GM21515 (cell line): Measurements from ENCODE around the gene LPP.
"Not testable (repeated sequence)": the region's sequence is repeated elsewhere in the genome, so short reads cannot be mapped to it uniquely, and the experiment has no call there.

ENCODE experiments used
- ATAC-seq: cut with Tn5 transposase; IDR thresholded peaks from one replicate; pipeline ENCODE4 v1.9.1; 2021; ENCODE audit not compliant: unreplicated experiment

LPP gene, protein sequence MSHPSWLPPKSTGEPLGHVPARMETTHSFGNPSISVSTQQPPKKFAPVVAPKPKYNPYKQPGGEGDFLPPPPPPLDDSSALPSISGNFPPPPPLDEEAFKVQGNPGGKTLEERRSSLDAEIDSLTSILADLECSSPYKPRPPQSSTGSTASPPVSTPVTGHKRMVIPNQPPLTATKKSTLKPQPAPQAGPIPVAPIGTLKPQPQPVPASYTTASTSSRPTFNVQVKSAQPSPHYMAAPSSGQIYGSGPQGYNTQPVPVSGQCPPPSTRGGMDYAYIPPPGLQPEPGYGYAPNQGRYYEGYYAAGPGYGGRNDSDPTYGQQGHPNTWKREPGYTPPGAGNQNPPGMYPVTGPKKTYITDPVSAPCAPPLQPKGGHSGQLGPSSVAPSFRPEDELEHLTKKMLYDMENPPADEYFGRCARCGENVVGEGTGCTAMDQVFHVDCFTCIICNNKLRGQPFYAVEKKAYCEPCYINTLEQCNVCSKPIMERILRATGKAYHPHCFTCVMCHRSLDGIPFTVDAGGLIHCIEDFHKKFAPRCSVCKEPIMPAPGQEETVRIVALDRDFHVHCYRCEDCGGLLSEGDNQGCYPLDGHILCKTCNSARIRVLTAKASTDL

DNA sequence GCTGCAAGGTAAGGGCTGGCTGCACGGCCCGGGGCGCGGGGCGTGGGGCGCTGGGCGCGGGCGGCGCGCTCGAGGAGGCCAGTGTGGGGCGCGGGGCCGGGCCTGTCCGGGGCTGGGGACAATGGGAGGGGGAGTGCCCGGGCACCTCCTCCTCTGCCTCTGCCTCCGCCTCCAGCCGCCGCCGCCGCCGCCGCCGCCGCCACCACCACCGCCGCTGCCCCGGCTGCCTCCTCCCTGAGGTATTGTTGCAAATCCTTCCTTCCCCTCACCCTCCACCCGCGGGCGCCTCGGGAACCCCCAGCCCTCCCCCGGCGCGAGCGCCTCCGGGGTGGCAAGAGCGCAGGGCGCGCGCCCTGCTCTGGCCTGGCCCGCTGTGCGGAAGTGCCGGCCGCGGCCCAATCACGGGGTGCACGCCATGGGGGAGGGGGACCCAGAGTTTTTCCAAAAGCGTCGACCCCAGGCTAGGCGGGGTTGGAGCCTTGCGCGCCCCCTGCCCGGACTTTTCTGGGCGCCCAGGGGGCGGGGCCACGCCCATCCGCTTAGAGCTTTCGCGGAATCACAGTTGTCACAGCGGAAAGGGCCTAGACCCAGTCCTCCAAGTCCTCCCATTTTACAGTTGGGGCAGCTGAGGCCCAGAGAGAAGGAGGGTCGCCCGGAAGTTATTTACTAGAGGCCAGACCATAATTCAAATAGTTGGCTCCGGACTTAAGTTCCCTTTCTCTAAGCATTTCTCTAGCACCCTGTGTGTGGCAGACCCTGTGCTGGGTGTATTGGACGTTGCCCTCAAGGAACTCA lies at the start of gene LPP:
Gene LPP (plus strand): TSS at position 144 of the 795 bp plus-strand sequence. CDS start 251,964 bp downstream, outside the sequence.
- peak; percentile 75 for ATAC-seq

DNA sequence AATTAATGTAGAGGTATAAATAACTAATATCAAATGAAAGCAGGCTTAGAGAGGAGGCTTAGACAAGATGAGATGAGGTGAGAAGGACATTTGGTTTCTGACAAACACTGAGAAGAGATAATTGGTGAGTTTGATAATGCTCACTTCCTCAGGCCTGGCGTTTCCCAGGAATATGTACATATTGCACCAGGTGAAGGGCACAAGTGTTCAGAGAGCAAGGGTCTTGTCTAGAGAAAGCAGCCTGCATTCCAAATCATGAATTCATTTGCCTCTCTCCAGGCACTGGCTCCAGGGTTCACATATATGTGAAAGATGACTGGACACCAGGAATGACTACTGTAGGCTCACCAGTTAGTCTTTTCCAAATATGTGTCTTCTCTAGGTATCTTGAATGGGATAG lies 48.0 kb upstream of the LPP start:
- no peak for ATAC-seq

DNA sequence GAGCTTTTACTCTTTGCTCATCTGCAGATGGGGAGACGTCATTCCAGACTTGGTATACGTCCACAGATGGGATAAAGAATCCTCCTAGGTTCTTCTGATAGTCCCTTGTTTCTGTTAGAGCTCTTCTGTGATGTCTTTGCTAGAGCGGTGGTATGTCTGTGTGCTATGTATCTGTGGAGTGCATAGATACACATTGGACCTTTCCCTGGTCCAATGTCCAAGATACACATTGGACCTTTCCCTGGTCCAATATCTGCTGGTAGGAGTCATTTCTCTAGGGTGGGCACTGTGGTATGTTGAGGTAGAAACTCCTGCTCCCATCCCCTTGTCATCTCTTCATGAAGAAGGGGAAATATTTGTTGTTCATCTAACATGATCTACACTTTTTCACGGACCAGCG lies 47.5 kb upstream of the LPP start:
- ATAC-seq = no peak

DNA sequence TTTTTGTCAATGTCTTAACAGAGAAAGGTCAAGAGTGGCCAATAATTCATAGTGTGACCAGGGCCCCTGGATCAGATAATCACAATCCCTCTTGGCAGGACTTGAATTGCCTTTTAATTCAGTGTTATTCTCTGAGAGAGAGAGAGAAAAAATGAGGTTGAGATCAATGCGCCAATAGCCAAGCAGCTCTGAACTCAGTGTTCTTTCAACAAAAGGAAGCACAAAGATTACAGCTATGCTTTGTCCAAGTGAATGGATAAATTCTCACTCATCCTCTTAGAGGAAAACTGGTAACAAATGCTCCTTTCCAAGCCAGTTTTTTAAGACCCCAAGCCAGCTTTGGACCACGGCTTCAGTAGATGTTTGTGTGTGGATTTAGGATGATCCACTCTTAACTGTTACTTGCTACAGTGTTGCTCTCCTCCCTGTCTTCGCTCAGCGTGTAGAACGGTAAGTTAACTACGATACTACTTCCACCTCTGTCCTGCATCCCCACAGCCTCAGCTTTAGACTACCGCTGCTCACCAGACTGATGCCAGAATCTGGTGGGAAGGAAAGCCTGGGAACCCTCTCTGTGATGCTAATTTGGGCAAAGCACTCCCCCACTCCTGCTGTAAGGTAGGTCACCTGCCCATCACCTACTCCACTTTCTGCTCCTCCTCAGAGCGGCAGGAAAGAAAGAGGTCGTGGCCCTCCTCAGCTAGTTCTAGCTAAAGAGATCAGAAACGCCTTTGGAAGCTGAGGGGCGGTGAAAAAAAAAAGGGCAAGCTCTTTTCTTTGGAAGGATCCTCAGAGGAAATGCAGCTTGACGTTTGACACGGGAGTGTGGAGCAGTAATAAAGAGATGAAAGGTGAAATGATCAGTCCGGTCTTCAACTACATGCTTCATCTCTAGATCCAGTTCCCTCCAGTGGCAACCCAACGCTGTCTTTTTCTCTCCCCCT lies 46.8 kb upstream of the LPP start:
- ATAC-seq = no peak

DNA sequence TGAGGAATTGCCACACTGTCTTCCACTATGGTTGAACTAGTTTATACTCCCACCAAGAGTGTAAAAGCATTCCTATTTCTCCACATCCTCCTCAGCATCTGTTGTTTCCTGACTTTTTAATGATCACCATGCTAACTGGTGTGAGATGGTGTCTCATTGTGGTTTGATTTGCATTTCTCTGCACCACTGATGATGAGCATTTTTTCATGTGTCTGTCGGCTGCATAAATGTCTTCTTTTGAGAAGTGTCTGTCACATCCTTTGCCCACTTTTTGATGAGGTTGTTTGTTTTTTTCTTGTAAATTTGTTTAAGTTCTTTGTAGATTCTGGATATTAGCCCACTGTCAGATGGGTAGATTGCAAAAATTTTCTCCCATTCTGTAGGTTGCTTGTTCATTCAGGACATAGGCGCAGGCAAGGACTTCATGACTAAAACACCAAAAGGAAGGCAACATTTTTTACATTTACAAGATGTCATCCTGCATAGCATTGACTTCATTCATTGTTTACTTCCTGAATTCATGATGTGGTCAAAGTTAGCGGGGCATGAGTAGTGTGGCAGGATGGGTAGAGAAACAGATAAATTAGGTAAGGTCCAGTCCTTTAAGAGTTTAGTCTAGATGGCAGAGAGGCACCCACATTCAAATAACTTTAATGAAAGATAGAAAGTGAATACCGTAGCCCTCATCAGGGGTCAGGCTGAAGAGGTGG lies 45.1 kb upstream of the LPP start:
- no peak for ATAC-seq

DNA sequence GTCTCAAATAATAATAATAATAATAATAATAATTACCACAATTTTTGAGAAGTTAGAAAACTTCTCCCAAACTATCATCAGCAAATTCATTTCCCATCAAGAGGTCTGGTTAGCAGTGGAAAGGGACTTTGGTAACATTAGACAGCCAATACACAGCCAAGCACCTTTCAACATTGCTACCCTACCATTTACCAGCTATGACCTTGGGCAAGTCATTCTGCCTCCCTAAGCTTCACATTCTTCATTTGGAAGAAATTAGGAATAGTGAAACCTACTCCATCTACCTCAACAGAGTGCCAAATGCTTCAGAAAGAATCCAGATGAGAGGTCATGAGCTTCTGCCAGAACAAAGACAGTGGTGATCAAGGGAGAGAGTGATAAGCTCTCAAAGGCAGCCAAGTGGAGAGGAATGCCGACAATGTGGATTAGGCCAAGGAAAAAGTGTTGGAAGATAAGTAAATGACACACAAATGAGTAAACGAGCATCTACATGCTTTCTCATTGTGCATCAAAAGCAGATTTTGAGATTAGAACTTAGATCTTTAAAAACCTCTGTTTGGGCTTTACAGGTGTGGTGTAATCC lies 42.9 kb upstream of the LPP start:
- ATAC-seq = no peak

DNA sequence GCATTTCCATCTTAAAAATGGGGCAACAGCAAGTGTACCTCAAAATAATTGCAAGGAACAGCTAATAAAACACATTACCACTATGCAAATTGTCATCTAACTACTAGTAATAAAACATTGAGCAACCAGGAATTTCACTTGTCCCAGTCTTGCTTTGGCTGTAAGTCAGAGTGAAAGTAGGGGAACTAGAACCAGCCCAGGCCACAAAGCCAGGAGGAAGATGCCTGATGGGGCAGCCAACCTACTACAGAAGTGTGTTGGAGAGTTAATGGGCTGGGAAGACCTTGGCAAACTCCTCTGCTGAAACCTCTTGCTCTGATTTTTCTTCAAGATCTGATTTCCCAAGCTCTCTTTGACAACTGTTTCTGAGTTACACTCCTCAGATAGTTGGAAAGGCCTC lies 40.2 kb upstream of the LPP start:
- ATAC-seq = no peak

DNA sequence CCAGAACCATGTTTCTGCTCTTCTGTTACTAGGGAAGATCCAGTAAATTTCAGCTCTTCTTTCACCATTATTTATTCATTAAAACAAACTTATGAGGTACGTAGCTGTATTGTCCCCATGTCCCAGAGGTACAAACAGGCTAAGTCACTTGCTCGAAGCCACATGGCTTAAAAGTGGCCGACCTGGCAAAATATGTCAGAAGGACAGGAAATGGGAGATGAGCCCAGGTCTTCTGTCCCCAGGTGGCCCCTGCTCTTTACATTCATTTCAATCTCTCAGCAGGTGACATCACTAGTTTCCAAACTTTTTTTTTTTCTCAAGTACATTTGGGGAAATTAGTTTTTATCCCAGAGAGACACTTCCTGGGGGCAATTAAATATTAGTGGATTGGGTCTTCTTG lies 34.1 kb upstream of the LPP start:
- ATAC-seq = no peak

DNA sequence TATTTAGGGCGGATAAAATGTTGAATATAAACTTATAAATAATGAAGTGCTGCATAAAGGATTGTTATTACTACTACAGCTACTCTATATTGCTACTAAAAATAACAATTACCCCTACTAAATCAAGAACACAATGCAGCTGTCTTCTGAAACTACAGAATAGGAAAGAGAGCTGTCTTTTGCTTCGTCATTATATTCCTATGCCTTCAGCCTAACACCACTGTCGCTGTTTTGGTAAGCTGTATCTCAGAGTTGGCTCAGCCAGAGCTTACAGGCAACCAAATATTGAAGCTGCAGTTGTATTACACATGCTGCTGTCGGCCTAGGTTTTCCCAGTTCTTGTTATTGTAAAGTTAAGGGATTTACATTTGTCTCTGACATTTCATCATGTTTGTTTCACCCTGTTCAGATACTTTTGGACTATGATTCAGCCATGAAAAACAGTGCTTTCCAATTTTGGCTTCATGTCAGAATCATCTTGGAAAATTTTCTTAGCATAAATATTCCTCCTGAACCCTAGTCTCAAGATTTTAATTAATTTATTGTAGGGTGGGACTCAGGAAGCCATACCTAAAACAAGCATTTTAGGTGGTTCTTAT lies 31.3 kb upstream of the LPP start:
- ATAC-seq = no peak

DNA sequence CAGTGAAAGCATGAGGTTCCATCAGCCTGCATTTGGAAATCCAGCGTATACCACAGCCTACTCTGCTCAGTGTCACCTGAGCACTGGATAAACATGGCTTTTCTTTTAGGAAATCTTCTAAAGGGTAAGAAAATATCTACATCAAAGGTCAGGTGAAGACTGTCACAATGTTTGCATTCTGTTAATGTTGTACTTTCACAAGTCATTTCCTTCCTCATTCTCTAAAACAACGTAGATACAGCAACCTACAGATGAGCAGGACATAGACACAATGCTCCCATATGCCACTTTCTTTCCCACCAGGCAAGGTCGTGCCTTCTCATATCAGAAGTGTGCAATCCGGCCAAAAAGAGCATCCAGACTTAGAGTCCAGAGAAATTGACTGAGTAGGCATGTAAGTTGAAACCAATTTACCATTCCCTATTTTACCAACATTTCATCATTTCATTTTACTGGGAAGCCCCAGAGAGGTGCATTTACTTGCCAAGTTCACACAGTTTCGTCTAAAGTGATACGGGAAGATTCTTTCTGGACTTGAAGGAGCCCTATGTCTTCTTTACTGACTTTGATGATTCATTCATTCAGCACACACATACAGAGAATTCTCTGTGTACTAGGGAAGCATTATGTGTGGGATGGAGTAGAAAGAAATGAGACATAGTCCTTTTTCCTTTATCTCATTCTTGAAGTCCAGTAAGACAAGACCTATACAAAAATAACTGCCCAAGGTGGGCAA lies 30.6 kb upstream of the LPP start:
- no peak for ATAC-seq

DNA sequence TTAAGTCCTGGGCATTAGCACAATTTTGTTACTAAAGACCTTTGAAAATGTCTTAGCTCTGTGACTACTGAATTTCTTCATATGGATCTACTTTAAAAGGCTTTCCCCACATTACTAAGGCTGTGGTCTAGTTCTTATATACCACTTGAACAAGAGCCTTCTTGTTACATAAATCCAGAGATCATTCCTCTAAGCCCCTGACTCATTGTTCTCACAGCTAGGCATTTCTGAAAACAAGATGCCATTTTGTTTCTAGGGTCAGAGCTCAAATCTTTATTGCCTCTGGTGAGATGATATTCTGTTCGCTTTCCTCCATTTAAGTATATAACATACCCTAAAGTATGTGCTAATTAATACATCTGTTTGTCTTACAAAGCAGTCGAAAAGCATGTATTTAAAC lies 29.8 kb upstream of the LPP start:
- ATAC-seq = no peak

DNA sequence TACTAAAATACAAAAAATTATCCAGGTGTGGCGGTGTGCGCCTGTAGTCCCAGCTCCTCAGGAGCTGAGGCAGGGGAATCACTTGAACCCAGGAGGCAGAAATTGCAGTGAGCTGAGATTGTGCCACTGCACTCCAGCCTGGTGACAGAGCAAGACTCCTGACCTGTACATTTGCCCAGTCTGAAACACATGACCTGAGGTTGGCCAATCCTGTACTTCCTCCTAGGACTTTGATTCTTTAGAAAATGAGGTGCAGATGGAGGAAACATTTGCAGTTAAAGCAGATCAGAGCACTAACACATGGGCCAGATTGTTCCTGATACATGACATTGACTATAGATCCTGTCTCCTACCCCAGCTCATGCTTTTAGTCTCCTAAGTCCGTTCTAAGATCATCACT lies 28.9 kb upstream of the LPP start:
- ATAC-seq = no peak

DNA sequence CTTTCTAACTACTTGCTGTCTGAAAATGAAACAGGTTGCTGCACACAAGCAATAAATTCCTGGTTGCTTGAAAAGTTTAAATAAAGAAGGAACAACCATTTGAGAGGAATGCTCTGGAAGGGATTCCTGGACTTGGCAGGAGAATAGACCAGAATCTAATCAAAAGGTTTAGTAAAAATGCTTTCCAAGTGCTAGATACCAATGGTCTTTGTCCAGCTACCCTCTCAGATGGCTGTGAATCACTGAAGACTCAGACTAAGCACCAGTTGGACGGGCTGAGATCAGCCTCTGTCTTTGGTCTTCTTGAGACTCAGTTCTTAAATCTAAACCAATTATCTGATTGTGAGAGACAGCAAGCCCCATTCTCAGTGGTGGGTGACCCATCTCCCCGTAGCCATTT lies 27.7 kb upstream of the LPP start:
- ATAC-seq = no peak

DNA sequence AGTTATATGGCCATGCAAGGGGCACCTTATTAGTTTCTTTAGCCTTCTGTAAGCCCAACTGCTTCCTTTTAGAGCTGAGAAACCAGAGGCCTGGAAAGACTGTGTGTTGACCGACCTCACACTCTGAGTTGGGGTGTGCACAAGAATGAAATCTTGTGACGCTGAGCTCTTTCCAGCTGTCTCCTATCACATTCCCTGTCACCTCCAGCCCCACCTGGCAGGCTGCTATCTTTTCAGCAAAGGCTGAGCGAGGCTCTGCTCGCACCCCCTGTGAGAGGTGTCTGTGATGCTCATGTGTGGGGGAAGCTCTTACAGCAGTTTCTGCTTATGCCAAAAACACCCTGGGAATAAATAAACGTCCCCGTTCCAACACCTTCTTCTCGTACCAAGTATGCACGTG lies 27.0 kb upstream of the LPP start:
- no peak for ATAC-seq

DNA sequence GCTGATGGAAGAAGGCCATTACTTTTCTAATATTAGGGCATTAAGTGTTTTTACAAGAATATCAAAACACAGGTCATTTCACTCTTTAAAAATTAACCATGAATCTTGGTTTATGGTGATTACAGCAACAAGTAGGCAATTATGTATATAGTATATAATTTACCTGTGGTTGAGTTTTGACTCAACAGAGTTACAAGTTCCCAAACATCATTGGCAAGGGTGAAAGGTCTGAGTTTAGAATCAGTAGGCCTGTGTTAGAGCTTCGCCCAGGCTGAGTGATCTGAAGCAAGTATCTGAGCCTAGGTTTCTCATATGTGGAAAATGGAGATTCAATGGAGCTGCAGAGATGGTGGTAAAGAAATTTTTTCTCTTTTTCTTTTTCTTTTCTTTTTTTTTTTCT lies 25.1 kb upstream of the LPP start:
- ATAC-seq = no peak

DNA sequence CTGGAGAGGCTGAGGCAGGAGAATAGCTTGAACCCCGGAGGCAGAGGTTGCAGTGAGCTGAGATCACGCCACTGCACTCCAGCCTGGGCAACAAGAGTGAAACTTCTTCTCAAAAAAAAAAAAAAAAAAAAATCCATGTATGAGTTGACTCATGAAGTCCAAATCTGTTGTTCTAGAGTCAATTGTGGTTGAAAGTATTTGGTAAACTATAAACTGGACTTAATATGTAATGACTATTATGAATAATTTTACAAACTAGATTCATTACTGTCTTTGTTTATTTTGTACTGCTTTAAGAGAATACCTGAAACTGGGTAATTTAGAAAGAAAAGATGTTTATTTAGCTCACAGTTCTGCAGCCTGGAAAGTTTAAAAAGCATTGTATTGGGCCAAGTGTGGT lies 22.9 kb upstream of the LPP start:
- not testable (repeated sequence) for ATAC-seq

DNA sequence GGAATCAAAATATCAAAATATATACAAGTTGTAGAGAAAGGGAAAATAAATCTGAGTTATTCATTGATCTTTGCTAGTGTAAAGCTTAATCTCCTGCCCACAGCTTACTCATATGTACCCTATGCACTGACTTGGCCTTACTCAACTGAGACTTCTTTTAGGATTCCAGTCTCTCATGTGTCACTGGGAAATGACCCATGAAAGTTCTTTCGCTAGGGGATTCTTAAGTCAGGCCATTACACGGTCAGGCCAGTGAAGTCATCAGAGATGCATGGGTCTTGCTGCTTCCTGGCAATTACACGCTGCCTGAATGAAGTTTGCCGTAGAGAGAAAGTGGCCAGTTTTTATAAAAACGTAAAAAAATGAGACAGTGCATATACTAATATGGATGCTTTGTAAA lies 20.7 kb upstream of the LPP start:
- ATAC-seq = no peak

DNA sequence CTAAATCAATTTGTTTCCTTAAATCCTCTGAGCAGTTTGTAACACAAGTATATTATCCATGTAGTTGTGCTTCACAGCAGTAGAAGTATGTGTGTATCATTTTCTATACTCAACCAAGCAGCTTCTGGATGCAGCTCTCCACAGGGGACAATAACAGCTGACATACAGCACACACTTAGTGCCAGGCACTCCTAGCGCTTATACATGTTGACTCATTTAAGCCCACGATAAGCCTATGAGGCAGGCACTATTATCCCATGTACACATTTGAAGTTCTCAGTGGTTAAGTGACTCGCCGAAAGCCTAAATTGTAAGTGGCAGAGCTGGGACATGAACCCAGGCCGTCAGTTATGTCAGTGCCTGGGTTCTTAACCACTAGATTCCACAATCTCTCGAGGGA lies 20.3 kb upstream of the LPP start:
- ATAC-seq = no peak

DNA sequence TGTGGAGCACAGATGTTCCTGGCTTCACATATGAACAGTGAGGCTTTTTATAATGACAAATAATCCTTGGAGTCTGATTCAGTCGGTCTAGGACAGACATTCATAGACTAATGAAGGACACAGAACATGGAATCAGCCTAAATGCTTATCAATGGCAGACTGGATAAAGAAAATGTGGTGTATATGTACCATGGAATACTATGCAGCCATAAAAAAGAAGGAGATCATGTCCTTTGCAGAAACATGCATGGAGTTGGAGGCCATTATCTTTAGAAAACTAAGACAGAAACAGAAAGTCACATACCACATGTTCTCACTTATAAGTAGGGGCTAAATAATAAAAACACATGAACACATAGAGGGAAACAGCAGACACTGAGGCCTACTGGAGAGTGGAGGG lies 19.9 kb upstream of the LPP start:
- no peak for ATAC-seq
